ENCODE measurements around the gene BTBD10. TPM values are rescaled to one million over a fixed set of nuclear protein-coding genes. Genes with fewer than 3 reads are reported as not detected.
A peak's percentile ranks its signal among the peaks of the same experiment; 100 is the strongest.

The BTBD10 gene
- total RNA-seq, 2 experiments from 2014 or later = 20.9 to 21.0 TPM

- peaks cover 1% of the 10 kb centered on the region for H3K36me3 Mint-ChIP-seq (ENCODE audit: low read depth)
- intact Hi-C loops (cut with micrococcal nuclease) = loop anchor here (1.0 to 5.0 kb wide), 5 partner anchors 95 to 381 kb away; no protein-coding TSS in a partner anchor
- H3K27me3 Mint-ChIP-seq (ENCODE audit: low read depth) = no peaks in the 10 kb centered on the region
- no peak for DNase-seq
- CTCF ChIA-PET = interaction anchor here (0.7 to 2.7 kb wide), 14 partner anchors 9 to 381 kb away, joined by 3 to 14 read pairs (median 5); no protein-coding TSS in a partner anchor
- peaks cover 34% of the 10 kb centered on the region for H3K4me1 Mint-ChIP-seq (ENCODE audit: low read depth)
- no peak overlapping the region for H3K27ac Mint-ChIP-seq
- H3K9me3 Mint-ChIP-seq = no peaks in the 10 kb centered on the region
- H3K4me3 Mint-ChIP-seq = no peak overlapping the region
Measured at GRCh38 chr11:13344818-13345217, 118.2 kb downstream of the BTBD10 start.

GRCh38 chr11:13343931-13344717 lies 118.9 kb downstream of the BTBD10 start:
- Mint-ChIP-seq H3K27ac (no peak overlapping the region), H3K4me1 (ENCODE audit: low read depth) (peaks cover 41% of the 10 kb centered on the region), H3K9me3 (no peaks in the 10 kb centered on the region), H3K36me3 (ENCODE audit: low read depth) (peaks cover 1% of the 10 kb centered on the region), H3K4me3 (no peak overlapping the region), H3K27me3 (ENCODE audit: low read depth) (no peaks in the 10 kb centered on the region)
- intact Hi-C loops (cut with micrococcal nuclease) = loop anchor here (1.0 to 5.0 kb wide), 5 partner anchors 94 to 380 kb away; no protein-coding TSS in a partner anchor
- CTCF ChIA-PET = interaction anchor here (0.6 to 2.7 kb wide), 25 partner anchors 8 to 380 kb away, joined by 3 to 14 read pairs (median 4); no protein-coding TSS in a partner anchor
- DNase-seq = peak; percentile 89

- CTCF ChIA-PET = interaction anchor here (0.5 to 2.5 kb wide), 20 partner anchors 8 to 692 kb away, joined by 3 to 12 read pairs (median 4); no protein-coding TSS in a partner anchor
- no peaks in the 10 kb centered on the region for H3K9me3 Mint-ChIP-seq
- no peak overlapping the region for H3K27ac Mint-ChIP-seq
- H3K4me1 Mint-ChIP-seq (ENCODE audit: low read depth) = peaks cover 46% of the 10 kb centered on the region
- H3K36me3 Mint-ChIP-seq (ENCODE audit: low read depth) = peaks cover 1% of the 10 kb centered on the region
- no peak for DNase-seq
- H3K4me3 Mint-ChIP-seq = no peak overlapping the region
- intact Hi-C loops (cut with micrococcal nuclease) = loop anchor here (5.0 kb wide), 1 partner anchor 326 kb away; no protein-coding TSS in a partner anchor
- no peaks in the 10 kb centered on the region for H3K27me3 Mint-ChIP-seq (ENCODE audit: low read depth)
Measured at GRCh38 chr11:13343067-13343466, 120.0 kb downstream of the BTBD10 start.

GRCh38 chr11:13341026-13341425 lies 122.0 kb downstream of the BTBD10 start:
- DNase-seq = no peak
- Mint-ChIP-seq H3K4me1 (ENCODE audit: low read depth) (peaks cover 51% of the 10 kb centered on the region), H3K36me3 (ENCODE audit: low read depth) (peaks cover 1% of the 10 kb centered on the region), H3K27me3 (ENCODE audit: low read depth) (no peaks in the 10 kb centered on the region), H3K9me3 (no peaks in the 10 kb centered on the region), H3K4me3 (no peak overlapping the region), H3K27ac (peak overlapping the region; percentile 21)
- intact Hi-C loops (cut with micrococcal nuclease) = loop anchor here (5.0 kb wide), 1 partner anchor 324 kb away; no protein-coding TSS in a partner anchor
- CTCF ChIA-PET = interaction anchor here (1.1 kb wide), 1 partner anchor 131 kb away, joined by 3 read pairs; no protein-coding TSS in a partner anchor

GRCh38 chr11:13339195-13340153 lies 123.5 kb downstream of the BTBD10 start:
- intact Hi-C loops (cut with micrococcal nuclease) = loop anchor here (2.0 to 5.0 kb wide), 2 partner anchors 123 to 322 kb away; partner anchors contain the start of gene BTBD10
- Mint-ChIP-seq H3K36me3 (ENCODE audit: low read depth) (peaks cover 1% of the 10 kb centered on the region), H3K4me3 (no peak overlapping the region), H3K27me3 (ENCODE audit: low read depth) (no peaks in the 10 kb centered on the region), H3K4me1 (ENCODE audit: low read depth) (peaks cover 58% of the 10 kb centered on the region), H3K27ac (peak overlapping the region; percentile 27), H3K9me3 (no peaks in the 10 kb centered on the region)
- CTCF ChIA-PET = interaction anchor here (0.6 to 1.8 kb wide), 6 partner anchors 52 to 376 kb away, joined by 3 to 7 read pairs (median 4); no protein-coding TSS in a partner anchor
- DNase-seq = peak; percentile 69

- H3K27me3 Mint-ChIP-seq (ENCODE audit: low read depth) = no peaks in the 10 kb centered on the region
- H3K27ac Mint-ChIP-seq = peak overlapping the region; percentile 67
- H3K9me3 Mint-ChIP-seq = no peaks in the 10 kb centered on the region
Measured at GRCh38 chr11:13338427-13339069, 124.5 kb downstream of the BTBD10 start.

GRCh38 chr11:13338019-13338426 lies 125.0 kb downstream of the BTBD10 start:
- no peak for DNase-seq
- Mint-ChIP-seq H3K4me3 (peak overlapping the region; percentile 61), H3K9me3 (no peaks in the 10 kb centered on the region), H3K27ac (peak overlapping the region; percentile 67), H3K36me3 (ENCODE audit: low read depth) (peaks cover 3% of the 10 kb centered on the region), H3K4me1 (ENCODE audit: low read depth) (peaks cover 69% of the 10 kb centered on the region), H3K27me3 (ENCODE audit: low read depth) (no peaks in the 10 kb centered on the region)
- intact Hi-C loops (cut with micrococcal nuclease) = loop anchor here (1.0 to 2.0 kb wide), 4 partner anchors 51 to 130 kb away; partner anchors contain the start of genes BMAL1 and BTBD10
- CTCF ChIA-PET = interaction anchor here (0.6 to 1.8 kb wide), 10 partner anchors 16 to 1129 kb away, joined by 3 to 7 read pairs (median 4); no protein-coding TSS in a partner anchor

More at GRCh38 chr11:13338427-13339069, 124.5 kb downstream of the BTBD10 start:
- CTCF ChIA-PET = interaction anchor here (0.6 to 1.8 kb wide), 8 partner anchors 16 to 375 kb away, joined by 3 to 7 read pairs (median 4); no protein-coding TSS in a partner anchor
- H3K36me3 Mint-ChIP-seq (ENCODE audit: low read depth) = peaks cover 2% of the 10 kb centered on the region
- peaks cover 64% of the 10 kb centered on the region for H3K4me1 Mint-ChIP-seq (ENCODE audit: low read depth)
- H3K4me3 Mint-ChIP-seq = peak overlapping the region; percentile 61
- peak; percentile 55 for DNase-seq
- intact Hi-C loops (cut with micrococcal nuclease) = loop anchor here (1.0 to 2.0 kb wide), 4 partner anchors 51 to 130 kb away; partner anchors contain the start of genes BMAL1 and BTBD10

Other genes with a start within 250 kb of the BTBD10 start
- 10 to 100 TPM; 28.2 to 29.0 TPM for gene BMAL1, start 185.4 kb downstream of the BTBD10 start, total RNA-seq
- not detected for gene PTH, start 32.8 kb upstream of the BTBD10 start, total RNA-seq
- gene FAR1, start 205.4 kb upstream of the BTBD10 start, total RNA-seq = 10 to 100 TPM; 37.2 to 42.3 TPM